PC-9 (cell line): ENCODE data around the gene GNAO1. TPM values are rescaled to one million over a fixed set of nuclear protein-coding genes. Genes with fewer than 3 reads are reported as not detected.

ENCODE experiments used
- BruUV-seq: library from RNA; stranded (reverse); fragments of 400-500 nt; replicated peaks from 2 replicates; lab custom pipeline; 2021; lab: Mats Ljungman, UMichigan
- CTCF ChIA-PET: fragments of 300-600 bp; sonication (Branson Sonifier 250); formaldehyde crosslinking; loops from one replicate; lab custom pipeline; 2022; ENCODE audit warnings: antibody characterized with exemption; lab: Charles Lee
- POLR2A ChIA-PET: fragments of 300-600 bp; sonication (Branson Sonifier 250); formaldehyde crosslinking; loops from one replicate; lab custom pipeline; 2022; ENCODE audit warnings: antibody characterized with exemption; ENCODE audit not compliant: unreplicated experiment; lab: Charles Lee
- DNase-seq, 2 experiments: peaks; one replicate each; pipeline versions ENCODE4 v3.0.0 to v3.0.0-alpha.2; 2015 to 2022; ENCODE audit warnings: mixed read lengths in 1 of 2
- H2AFZ ChIP-seq: fragments of 200-600 bp; sonication (generic); 2 replicates; pipeline ENCODE4 v1.8.1; 2017; ENCODE audit warnings: antibody characterized with exemption
- H3F3A ChIP-seq: fragments of 200-600 bp; sonication (generic); 2 replicates; pipeline ENCODE4 v1.8.1; 2017; ENCODE audit warnings: antibody characterized with exemption, mild to moderate bottlenecking, low read depth; ENCODE audit not compliant: insufficient read depth
- H3K27ac ChIP-seq: fragments of 200-600 bp; sonication (generic); 2 replicates; pipeline ENCODE4 v1.6.1; 2016; ENCODE audit warnings: mixed run types
- H3K27me3 ChIP-seq: fragments of 200-600 bp; sonication (generic); 2 replicates; pipeline ENCODE4 v1.6.1; 2016; ENCODE audit warnings: low read depth, mixed run types; ENCODE audit not compliant: insufficient read depth
- H3K36me3 ChIP-seq: fragments of 200-600 bp; sonication (generic); 2 replicates; pipeline ENCODE4 v1.6.1; 2016; ENCODE audit warnings: low read depth, mixed run types
- H3K4me1 ChIP-seq: fragments of 200-600 bp; sonication (generic); replicated peaks from 2 replicates; pipeline ENCODE4 v1.6.1; 2016; ENCODE audit warnings: mixed run types; ENCODE audit not compliant: insufficient read depth
- H3K4me2 ChIP-seq: fragments of 200-600 bp; sonication (generic); 2 replicates; pipeline ENCODE4 v1.6.1; 2017; ENCODE audit warnings: mixed run types
- H3K4me3 ChIP-seq: fragments of 200-600 bp; sonication (generic); 2 replicates; pipeline ENCODE4 v1.6.1; 2016; ENCODE audit warnings: mixed run types
- H3K79me2 ChIP-seq: fragments of 200-600 bp; sonication (generic); 2 replicates; pipeline ENCODE4 v1.6.1; 2017; ENCODE audit warnings: low read depth, mixed run types
- H3K9me2 ChIP-seq: fragments of 200-600 bp; sonication (generic); 2 replicates; pipeline ENCODE4 v1.8.1; 2017; ENCODE audit warnings: mild to moderate bottlenecking; ENCODE audit not compliant: insufficient read depth
- H3K9me3 ChIP-seq: fragments of 200-600 bp; sonication (generic); 2 replicates; pipeline ENCODE4 v1.8.1; 2016; ENCODE audit warnings: low read depth; ENCODE audit not compliant: insufficient read depth
- H4K20me1 ChIP-seq: fragments of 200-600 bp; sonication (generic); 2 replicates; pipeline ENCODE4 v1.8.1; 2017; ENCODE audit not compliant: insufficient read depth
- EZH2 ChIP-seq: fragments of 200-600 bp; sonication (generic); IDR thresholded peaks from 2 replicates; pipeline ENCODE4 v1.8.0; 2017; ENCODE audit warnings: antibody characterized with exemption, low read depth
- intact Hi-C: fragments of 100-400 bp; cut with micrococcal nuclease; formaldehyde crosslinking; loops from one replicate; pipeline ENCODE4 v1.10.0; 2022; ENCODE audit not compliant: unreplicated experiment
- total RNA-seq: library from RNA; stranded (reverse); gene quantifications from 2 replicates; pipeline ENCODE4 v1.2.3, GENCODE V29; 2021
- TF ChIP-seq, protein P1 (sequence below): fragments of 200-600 bp; sonication (generic); conservative IDR thresholded peaks from 2 replicates; pipeline ENCODE4 v1.6.1; 2017; ENCODE audit warnings: mixed run types, antibody characterized with exemption, mild to moderate bottlenecking, moderate library complexity

The GNAO1 gene
- total RNA-seq, 1 experiment from 2014 or later = 2.8 TPM

DNA sequence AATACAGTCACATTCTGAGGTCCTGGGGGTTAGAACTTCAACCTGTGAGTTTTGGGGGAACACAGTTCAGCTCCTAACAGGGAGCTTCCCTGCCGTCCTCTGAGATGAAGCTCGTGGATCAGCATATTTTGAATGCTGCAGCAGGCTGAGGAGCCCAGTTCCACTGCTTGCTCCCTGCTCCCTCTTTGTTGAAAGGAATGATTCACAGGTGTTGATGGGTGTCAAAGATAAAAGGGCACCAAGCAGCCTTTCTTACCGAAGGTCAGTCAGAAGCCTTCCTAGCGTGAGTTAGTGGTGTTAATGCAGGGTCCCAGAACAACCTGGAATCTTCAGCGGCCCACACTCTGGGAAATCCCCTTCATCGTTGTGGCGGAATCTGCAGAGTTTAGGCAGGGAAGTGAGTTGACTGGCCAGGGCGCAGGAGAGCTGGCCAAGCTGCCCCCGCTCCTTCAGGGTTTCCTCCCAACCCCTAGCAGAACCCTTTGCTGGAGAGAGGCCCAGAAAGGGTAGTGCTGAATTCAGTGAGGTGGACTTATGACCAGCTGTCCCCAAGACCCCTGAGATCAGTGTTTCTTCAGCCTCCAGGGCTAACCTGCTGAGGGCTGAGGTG, 114.8 kb downstream of the GNAO1 start:
- Histone ChIP-seq H3K9me3 (no peaks in the 10 kb centered on the region), H3K27ac (no peak overlapping the region), H3K4me3 (no peak overlapping the region), H2AFZ (no peak overlapping the region), H3F3A (no peaks in the 10 kb centered on the region), H3K79me2 (no peaks in the 10 kb centered on the region), H3K9me2 (no peaks in the 10 kb centered on the region), H3K27me3 (no peaks in the 10 kb centered on the region), H3K4me2 (no peak overlapping the region), H3K4me1 (0 out of 2 replicates have a peak, but pooled peaks cover 4% of the 10 kb centered on the region), H3K36me3 (no peaks in the 10 kb centered on the region), H4K20me1 (no peaks in the 10 kb centered on the region)
- intact Hi-C loops = no loop called here
- no TSS peak for BruUV-seq
- CTCF ChIA-PET = no interaction called here
- DNase-seq = no peak
- TF ChIP-seq EZH2 = no peak
- TF ChIP-seq, protein P1, sequence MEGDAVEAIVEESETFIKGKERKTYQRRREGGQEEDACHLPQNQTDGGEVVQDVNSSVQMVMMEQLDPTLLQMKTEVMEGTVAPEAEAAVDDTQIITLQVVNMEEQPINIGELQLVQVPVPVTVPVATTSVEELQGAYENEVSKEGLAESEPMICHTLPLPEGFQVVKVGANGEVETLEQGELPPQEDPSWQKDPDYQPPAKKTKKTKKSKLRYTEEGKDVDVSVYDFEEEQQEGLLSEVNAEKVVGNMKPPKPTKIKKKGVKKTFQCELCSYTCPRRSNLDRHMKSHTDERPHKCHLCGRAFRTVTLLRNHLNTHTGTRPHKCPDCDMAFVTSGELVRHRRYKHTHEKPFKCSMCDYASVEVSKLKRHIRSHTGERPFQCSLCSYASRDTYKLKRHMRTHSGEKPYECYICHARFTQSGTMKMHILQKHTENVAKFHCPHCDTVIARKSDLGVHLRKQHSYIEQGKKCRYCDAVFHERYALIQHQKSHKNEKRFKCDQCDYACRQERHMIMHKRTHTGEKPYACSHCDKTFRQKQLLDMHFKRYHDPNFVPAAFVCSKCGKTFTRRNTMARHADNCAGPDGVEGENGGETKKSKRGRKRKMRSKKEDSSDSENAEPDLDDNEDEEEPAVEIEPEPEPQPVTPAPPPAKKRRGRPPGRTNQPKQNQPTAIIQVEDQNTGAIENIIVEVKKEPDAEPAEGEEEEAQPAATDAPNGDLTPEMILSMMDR = no peak
- POLR2A ChIA-PET = interaction anchor here (0.6 kb wide), 2 partner anchors 12 to 272 kb away, joined by 3 to 12 read pairs; no protein-coding TSS in a partner anchor

DNA sequence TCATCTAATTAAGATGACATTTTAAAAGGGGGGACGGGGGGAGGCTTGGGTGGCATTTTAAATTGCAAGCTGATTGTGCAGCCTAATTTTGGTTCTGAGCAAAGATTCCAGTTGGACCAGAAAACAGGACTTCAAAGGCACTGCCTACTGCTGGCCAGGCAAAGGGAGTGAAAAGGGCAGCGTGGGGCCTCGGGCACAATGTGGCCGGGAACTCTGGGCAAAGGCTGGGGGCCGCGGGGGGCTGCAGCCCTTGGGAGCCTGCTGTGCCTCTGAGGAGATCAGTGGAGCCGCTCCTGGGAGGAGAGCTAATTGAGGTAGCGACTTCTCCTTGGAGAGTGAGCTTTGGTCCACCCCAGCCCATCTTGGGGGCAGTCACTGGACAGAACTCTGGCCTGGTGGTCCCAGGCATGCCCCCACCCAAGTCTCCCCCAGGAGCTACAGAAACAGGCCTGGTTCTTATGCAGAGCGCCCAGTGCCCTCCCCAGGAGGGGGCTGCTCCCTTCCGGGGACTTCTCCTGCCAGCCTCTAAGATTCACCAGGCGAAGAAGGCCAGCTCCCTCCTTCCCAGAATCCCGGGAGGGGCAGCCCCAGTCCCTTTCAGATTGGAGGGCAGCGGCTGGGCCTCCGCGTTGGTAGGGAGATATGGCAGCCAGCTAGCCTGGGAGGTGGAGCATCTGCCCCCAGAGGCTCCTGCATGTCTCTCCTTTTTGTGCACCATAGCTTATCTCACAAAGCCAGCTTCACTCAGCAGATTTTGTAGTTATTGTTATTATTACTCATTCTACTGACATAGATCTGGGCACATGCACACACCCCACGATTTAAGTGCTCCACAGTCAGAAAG, 115.6 kb downstream of the GNAO1 start:
- ChIA-PET CTCF (no interaction called here), POLR2A (interaction anchor here (0.6 kb wide), 2 partner anchors 13 to 271 kb away, joined by 3 to 12 read pairs; no protein-coding TSS in a partner anchor)
- Histone ChIP-seq H3K79me2 (no peaks in the 10 kb centered on the region), H3K27me3 (no peaks in the 10 kb centered on the region), H4K20me1 (no peaks in the 10 kb centered on the region), H3F3A (no peaks in the 10 kb centered on the region), H2AFZ (no peak overlapping the region), H3K9me2 (no peaks in the 10 kb centered on the region), H3K9me3 (no peaks in the 10 kb centered on the region), H3K4me1 (no peaks in the 10 kb centered on the region), H3K4me3 (no peak overlapping the region), H3K36me3 (no peaks in the 10 kb centered on the region), H3K27ac (no peak overlapping the region), H3K4me2 (no peak overlapping the region)
- TF ChIP-seq, protein P1 = no peak
- TF ChIP-seq EZH2 = no peak
- no TSS peak for BruUV-seq
- intact Hi-C loops = no loop called here
- no peak for DNase-seq

DNA sequence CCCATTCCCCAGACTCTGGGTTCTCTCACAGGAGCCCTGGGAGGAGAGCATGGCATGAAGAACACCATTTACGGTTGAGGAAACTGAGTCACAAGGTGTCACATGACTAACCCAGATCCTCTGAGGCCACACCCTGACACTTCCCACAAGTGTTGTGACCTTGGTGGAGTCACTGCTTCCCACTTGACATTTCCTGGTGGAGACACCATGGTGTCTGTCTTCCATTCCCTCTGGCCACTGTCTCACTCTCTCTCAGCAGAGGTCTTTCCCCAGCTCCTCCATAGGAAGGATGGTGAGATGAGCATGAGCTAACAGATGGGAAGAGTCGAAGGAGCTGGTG, 116.2 kb downstream of the GNAO1 start:
- CTCF ChIA-PET = no interaction called here
- H3K9me3 ChIP-seq = no peaks in the 10 kb centered on the region
- no TSS peak for BruUV-seq

More for the DNA sequence above, 116.2 kb downstream of the GNAO1 start:
- H3K27me3 ChIP-seq = no peaks in the 10 kb centered on the region
- TF ChIP-seq, protein P1 = no peak
- TF ChIP-seq EZH2 = no peak
- no peaks in the 10 kb centered on the region for H3K9me2 ChIP-seq
- H2AFZ ChIP-seq = no peak overlapping the region
- no peak overlapping the region for H3K27ac ChIP-seq
- no peak for DNase-seq
- intact Hi-C loops = no loop called here
- no peaks in the 10 kb centered on the region for H3K4me1 ChIP-seq
- no peak overlapping the region for H3K4me3 ChIP-seq
- POLR2A ChIA-PET = no interaction called here
- H3K4me2 ChIP-seq = no peak overlapping the region
- no peaks in the 10 kb centered on the region for H3F3A ChIP-seq
- H3K36me3 ChIP-seq = no peaks in the 10 kb centered on the region
- H4K20me1 ChIP-seq = no peaks in the 10 kb centered on the region
- H3K79me2 ChIP-seq = no peaks in the 10 kb centered on the region
